Osteoblast (primary cell): Measurements from ENCODE around the gene SDC3. TPM values are rescaled to one million over a fixed set of nuclear protein-coding genes. Genes with fewer than 3 reads are reported as not detected.

Experiments used
- DNase-seq: peaks from one replicate; pipeline ENCODE4 v3.0.0; 2011; ENCODE audit warnings: low spot score, mixed read lengths; ENCODE audit not compliant: insufficient read length; ENCODE audit errors: missing footprints
- H2AFZ ChIP-seq: 2 replicates; pipeline ENCODE4 v1.6.0; 2011; ENCODE audit warnings: mild to moderate bottlenecking, low read length
- H3K27ac ChIP-seq: 2 replicates; pipeline ENCODE4 v1.5.1; 2011; ENCODE audit warnings: mild to moderate bottlenecking, low read depth, low read length, moderate library complexity
- H3K27me3 ChIP-seq: 2 replicates; pipeline ENCODE4 v1.6.0; 2012; ENCODE audit warnings: mild to moderate bottlenecking, control low read depth, inconsistent platforms, low read length, moderate library complexity; ENCODE audit not compliant: insufficient read depth
- H3K36me3 ChIP-seq: 2 replicates; pipeline ENCODE4 v1.5.1; 2011; ENCODE audit warnings: mild to moderate bottlenecking, low read length, control low read depth, moderate library complexity; ENCODE audit not compliant: insufficient read depth
- H3K4me1 ChIP-seq: 2 replicates; pipeline ENCODE4 v1.5.1; 2011; ENCODE audit warnings: mild to moderate bottlenecking, low read length, control low read depth, moderate library complexity; ENCODE audit not compliant: insufficient read depth
- H3K4me2 ChIP-seq: 2 replicates; pipeline ENCODE4 v1.6.0; 2011; ENCODE audit warnings: mild to moderate bottlenecking, low read length; ENCODE audit not compliant: insufficient read depth
- H3K4me3 ChIP-seq: fragments of 200-600 bp; sonication (generic); 3 replicates; pipeline ENCODE4 v1.5.1; 2012; ENCODE audit warnings: mild to moderate bottlenecking, low read length, inconsistent platforms; ENCODE audit not compliant: insufficient read depth
- H3K79me2 ChIP-seq: 2 replicates; pipeline ENCODE4 v1.6.0; 2012; ENCODE audit warnings: mild to moderate bottlenecking, low read length, control low read depth, inconsistent platforms; ENCODE audit not compliant: insufficient read depth
- H3K9me3 ChIP-seq: 2 replicates; pipeline ENCODE4 v1.5.1; 2011; ENCODE audit warnings: low read depth, low read length, control low read depth
- H4K20me1 ChIP-seq: 2 replicates; pipeline ENCODE4 v1.6.0; 2012; ENCODE audit warnings: mild to moderate bottlenecking, low read length, control low read depth; ENCODE audit not compliant: insufficient read depth
- CTCF ChIP-seq: IDR thresholded peaks from 2 replicates; pipeline ENCODE4 v1.5.1; 2011; ENCODE audit warnings: mild to moderate bottlenecking, low read depth, low read length, moderate library complexity; ENCODE audit errors: extremely low read depth
- total RNA-seq: library from RNA; depleted of rRNA; stranded (reverse); fragments of >200 nt; gene quantifications from 2 replicates; pipeline ENCODE4 v1.2.3, GENCODE V29; 2012

Gene SDC3
- total RNA-seq, 1 donor: 39.8 TPM

DNA sequence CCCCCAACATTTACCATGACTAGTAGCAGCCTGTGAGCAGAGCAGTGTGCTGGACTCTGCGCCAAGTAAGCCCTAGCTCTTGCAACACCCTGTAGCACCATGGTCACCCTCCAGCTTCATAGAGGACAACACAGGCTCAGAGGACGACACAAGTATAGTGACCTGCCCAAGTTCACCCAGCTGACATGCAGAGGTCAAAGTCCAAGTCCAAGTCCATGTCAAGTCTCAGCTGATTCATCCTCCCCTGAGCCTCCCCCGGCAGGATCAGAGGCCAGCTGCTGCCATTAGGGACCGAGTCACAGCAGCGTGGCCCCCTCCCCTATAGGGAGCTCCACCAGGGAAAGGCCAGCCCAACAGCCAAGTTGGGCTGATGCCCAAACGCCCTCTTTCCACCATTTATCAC, 15.9 kb downstream of the SDC3 start:
- no peak for DNase-seq
- Histone ChIP-seq H2AFZ (no peak overlapping the region), H3K36me3 (no peaks in the 10 kb centered on the region), H3K4me2 (no peak overlapping the region), H4K20me1 (peaks cover 45% of the 10 kb centered on the region), H3K4me3 (no peak overlapping the region), H3K4me1 (peaks cover 13% of the 10 kb centered on the region), H3K27ac (no peak overlapping the region), H3K27me3 (no peaks in the 10 kb centered on the region), H3K9me3 (no peaks in the 10 kb centered on the region), H3K79me2 (peaks cover under 1% of the 10 kb centered on the region)
- TF ChIP-seq CTCF: no peak

- DNase-seq: no peak
- no peaks in the 10 kb centered on the region for H3K27me3 ChIP-seq
- no peak overlapping the region for H3K27ac ChIP-seq
- no peak overlapping the region for H3K4me2 ChIP-seq
- H2AFZ ChIP-seq: no peak overlapping the region
- no peaks in the 10 kb centered on the region for H3K9me3 ChIP-seq
- peaks cover 18% of the 10 kb centered on the region for H3K4me1 ChIP-seq
- H3K79me2 ChIP-seq: no peaks in the 10 kb centered on the region
- H3K36me3 ChIP-seq: no peaks in the 10 kb centered on the region
- no peak overlapping the region for H3K4me3 ChIP-seq
- no peak for TF ChIP-seq CTCF
- H4K20me1 ChIP-seq: peaks cover 37% of the 10 kb centered on the region
These were observed 17.4 kb downstream of the SDC3 start for GRCh38 chr1:30891227-30891552.

- H3K27me3 ChIP-seq: no peaks in the 10 kb centered on the region
- H3K36me3 ChIP-seq: no peaks in the 10 kb centered on the region
- peak; percentile 71 for DNase-seq
- no peak overlapping the region for H2AFZ ChIP-seq
- H3K4me3 ChIP-seq: no peak overlapping the region
- H3K27ac ChIP-seq: no peak overlapping the region
- peaks cover 18% of the 10 kb centered on the region for H3K4me1 ChIP-seq
- no peaks in the 10 kb centered on the region for H3K79me2 ChIP-seq
- no peaks in the 10 kb centered on the region for H3K9me3 ChIP-seq
- no peak overlapping the region for H3K4me2 ChIP-seq
- peaks cover 33% of the 10 kb centered on the region for H4K20me1 ChIP-seq
- TF ChIP-seq CTCF: no peak
These were observed 17.9 kb downstream of the SDC3 start for GRCh38 chr1:30890502-30891226.

GRCh38 chr1:30889511-30889910, 19.0 kb downstream of the SDC3 start:
- H3K4me1 ChIP-seq: peaks cover 18% of the 10 kb centered on the region
- H3K79me2 ChIP-seq: no peaks in the 10 kb centered on the region
- H3K4me3 ChIP-seq: no peak overlapping the region
- no peaks in the 10 kb centered on the region for H3K9me3 ChIP-seq
- DNase-seq: no peak
- no peak overlapping the region for H2AFZ ChIP-seq
- H3K27ac ChIP-seq: no peak overlapping the region
- H3K27me3 ChIP-seq: no peaks in the 10 kb centered on the region
- H3K36me3 ChIP-seq: no peaks in the 10 kb centered on the region
- peaks cover 28% of the 10 kb centered on the region for H4K20me1 ChIP-seq
- H3K4me2 ChIP-seq: no peak overlapping the region
- no peak for TF ChIP-seq CTCF
